HG03135 (cell line): ENCODE results near the gene TTLL11.

Experiments used
- ATAC-seq: cut with Tn5 transposase; IDR thresholded peaks from one replicate; pipeline ENCODE4 v1.9.1; 2021; ENCODE audit warnings: mild to moderate bottlenecking, moderate library complexity; ENCODE audit not compliant: unreplicated experiment

The TTLL11 gene

DNA sequence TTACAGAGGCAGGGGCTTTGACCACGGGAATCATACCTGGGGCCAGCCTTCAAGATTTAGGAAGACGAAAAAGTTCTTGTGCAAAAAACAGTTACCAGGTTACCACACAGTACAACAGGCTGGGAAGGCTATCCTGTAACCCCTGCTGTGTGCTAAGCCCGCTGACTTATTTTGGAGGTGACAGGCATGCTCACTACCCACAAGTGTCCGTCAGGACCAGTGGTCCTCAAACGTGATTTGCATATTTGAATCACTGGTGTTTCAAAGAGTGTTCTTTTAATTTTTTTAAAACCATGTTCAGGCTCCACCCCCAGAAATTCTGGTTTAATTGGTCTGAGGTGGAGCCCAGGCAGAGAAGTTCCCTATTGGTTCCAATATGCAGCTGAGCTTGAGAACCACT lies 146.6 kb downstream of the TTLL11 start:
- ATAC-seq = no peak

DNA sequence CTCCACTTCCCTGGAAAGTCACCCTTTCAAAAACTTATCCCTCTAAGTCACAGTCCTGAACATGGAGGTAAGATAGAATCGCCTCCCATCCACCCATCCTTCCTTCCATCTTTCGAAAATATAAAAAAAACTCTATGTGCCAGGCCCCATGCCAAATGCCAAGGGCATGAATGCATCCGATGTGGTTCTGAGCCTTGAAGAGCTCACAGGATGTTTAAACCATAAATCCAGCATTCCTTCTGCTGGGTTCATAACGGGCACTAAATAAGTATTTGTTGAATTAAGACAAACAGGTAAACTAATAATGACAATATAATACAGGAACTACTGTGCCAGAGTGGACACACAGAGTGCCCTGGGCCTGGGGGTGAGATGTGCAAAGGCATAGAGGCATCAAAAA lies 147.3 kb downstream of the TTLL11 start:
- no peak for ATAC-seq

- ATAC-seq = no peak
Measured at GRCh38 chr9:121945281-121945680, 147.8 kb downstream of the TTLL11 start.

- ATAC-seq = no peak
Measured at GRCh38 chr9:121944711-121945191, 148.4 kb downstream of the TTLL11 start.

- no peak for ATAC-seq
Measured at GRCh38 chr9:121943463-121943862, 149.6 kb downstream of the TTLL11 start.

- no peak for ATAC-seq
Measured at GRCh38 chr9:121942866-121943382, 150.2 kb downstream of the TTLL11 start.

DNA sequence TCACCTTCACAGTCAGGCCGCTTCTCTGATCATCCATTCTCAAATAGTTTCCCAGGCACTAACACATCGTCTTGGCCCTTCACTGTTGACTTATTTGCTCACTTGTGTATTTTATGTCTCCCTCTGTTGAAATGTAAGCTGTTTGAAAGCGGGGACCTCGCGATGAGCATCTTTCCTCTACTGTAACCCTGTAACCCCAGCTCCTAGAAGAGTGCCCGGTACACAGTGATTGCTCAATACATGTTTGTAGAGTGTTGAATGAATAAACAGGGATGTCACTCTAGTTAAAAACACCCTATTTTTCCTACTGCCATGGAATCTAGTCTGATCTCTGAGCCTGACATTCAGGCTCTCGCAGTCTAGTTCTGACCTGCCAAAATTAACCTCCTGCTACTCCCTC lies 150.8 kb downstream of the TTLL11 start:
- no peak for ATAC-seq

DNA sequence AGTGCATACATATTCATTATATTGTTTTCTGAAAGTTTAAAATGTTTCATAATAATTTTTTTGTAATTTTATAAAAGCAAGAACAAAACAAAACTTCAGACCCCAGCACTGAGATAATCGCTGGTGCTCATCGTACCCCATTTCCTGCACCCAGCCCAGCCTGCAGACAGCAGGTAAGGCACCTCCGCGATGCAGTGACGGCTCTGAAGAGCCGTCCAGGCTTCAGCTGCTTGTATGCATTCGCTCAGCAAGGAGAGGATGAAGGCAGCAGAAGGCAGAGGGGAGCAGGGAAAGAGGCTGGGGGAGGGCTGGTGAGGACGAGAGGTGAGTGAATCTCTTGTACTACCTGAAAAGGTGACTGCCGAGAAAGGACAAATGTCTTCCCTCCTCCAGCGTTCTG lies 153.5 kb downstream of the TTLL11 start:
- ATAC-seq = no peak

DNA sequence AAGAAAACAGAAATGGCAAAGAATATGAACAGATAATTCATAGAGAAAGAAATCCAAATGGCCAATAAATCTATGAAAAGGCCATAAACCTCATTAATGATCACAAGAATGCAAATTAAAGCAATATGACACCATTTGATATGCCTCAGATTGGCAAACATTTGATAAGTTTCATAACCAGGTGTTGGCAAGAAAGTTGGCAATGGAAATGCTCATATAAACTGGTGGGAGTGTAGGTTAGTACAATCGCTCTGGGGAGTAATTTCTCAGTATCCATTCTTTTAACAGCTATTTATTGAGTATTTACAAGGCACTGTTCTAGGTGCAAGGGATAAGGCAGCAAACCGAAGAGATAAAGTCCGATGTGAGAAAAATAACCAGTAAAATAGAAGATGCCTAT lies 154.5 kb downstream of the TTLL11 start:
- no peak for ATAC-seq

GRCh38 chr9:121937240-121937639 lies 155.9 kb downstream of the TTLL11 start:
- no peak for ATAC-seq

DNA sequence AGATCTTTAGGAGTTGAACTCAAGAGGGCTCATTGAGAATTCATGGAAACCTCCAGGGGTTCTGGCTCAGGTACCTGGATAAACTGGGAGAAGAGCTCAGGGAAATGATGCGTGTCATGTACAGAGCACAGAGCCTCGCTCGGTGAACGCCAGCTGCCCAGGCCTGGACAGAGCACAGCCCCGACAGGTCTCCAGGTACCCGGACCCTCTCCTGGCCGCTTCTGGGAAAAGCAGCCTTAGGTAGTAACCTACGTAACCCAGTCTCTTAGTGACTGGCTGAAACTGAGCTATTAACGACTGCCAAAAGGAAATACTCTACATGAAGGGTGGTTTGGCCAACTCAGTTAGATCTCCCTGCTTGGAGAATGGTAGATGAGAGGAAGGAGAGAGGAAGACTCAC lies 157.4 kb downstream of the TTLL11 start:
- ATAC-seq = no peak

DNA sequence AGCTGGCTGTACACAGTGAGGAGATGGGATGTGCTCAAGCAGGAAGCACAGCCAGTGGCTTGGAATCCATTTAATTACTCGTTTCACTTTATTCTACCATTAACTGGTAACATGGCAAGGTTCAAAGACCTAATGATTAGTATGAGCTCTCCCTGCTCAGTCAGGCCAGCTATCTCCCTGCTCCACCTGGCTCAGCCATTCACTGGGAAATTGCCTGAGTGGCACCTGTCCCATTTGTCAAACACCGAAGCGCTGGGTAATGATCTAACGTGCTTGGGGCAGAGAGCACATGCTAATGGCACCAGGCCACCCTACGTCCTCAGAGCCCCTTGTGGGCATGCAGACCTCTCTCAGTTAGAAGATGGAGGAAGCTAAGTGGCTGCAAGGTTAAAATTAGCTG lies 162.2 kb downstream of the TTLL11 start:
- ATAC-seq = no peak

- ATAC-seq = no peak
Measured at GRCh38 chr9:121929893-121930875, 162.9 kb downstream of the TTLL11 start.

DNA sequence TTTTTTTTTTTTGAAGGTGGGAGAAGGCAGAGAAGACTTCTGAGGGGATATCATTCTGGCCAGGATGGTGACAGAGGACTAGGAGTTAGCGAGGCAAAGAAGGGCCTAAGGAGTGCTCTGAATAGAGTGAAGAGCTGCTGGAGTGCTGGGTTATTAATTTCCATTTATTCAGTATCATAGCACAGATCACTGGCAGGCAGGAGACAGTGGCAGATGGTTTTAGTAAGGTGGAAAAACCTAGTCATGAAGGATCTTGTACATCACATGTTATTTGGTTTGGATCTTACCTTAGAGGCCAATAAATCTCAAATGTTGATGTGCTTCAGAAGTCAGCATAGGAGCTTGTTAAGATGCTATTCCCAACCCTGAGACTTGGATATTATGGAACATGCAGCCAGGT lies 165.5 kb downstream of the TTLL11 start:
- ATAC-seq = no peak

DNA sequence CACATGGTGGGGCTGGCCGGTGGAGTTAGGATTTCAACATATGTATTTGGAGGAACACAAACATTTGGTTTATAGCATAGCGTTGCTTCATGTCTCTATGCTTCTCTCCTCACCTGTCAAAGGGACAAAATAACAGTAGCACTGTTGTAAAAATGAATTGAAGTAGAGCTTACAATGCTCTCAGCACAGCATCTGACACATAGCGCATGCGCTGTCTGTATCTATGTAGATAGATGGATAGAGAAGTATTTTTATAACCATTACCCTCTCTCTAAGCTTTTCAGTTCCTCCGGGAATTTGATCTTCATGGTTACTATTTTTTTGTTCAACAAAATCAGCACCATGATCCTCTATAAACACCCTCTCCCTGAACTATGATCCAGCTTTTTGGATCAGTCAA lies 166.0 kb downstream of the TTLL11 start:
- ATAC-seq = no peak

GRCh38 chr9:121926351-121926801 lies 166.7 kb downstream of the TTLL11 start:
- no peak for ATAC-seq

GRCh38 chr9:121925935-121926334 lies 167.2 kb downstream of the TTLL11 start:
- ATAC-seq = no peak

DNA sequence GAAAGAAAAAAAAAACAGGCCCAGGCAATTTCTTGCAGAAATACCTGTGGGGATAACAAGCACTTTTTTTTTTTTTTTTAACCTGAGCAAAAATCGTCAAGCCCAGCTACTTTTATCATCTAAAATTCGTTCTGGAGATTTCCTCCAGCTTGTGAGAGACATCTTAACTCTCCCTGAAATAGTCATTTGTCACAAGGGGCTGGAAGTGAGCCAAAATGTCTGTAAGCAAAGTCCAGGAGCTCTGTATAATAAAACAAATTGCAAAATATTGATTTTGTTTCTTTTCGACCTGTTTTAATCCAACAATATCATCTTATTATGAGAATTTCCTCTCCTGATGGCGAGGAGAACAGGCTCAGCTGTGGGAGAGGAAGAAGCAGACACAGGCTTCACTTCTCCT lies 168.4 kb downstream of the TTLL11 start:
- ATAC-seq = no peak

- no peak for ATAC-seq
Measured at GRCh38 chr9:121921444-121921843, 171.7 kb downstream of the TTLL11 start.

GRCh38 chr9:121917375-121918335 lies 175.5 kb downstream of the TTLL11 start:
- ATAC-seq = no peak

GRCh38 chr9:121915304-121915625 lies 177.8 kb downstream of the TTLL11 start:
- ATAC-seq = no peak
